Measurements from ENCODE around the gene PKIG.

DNA sequence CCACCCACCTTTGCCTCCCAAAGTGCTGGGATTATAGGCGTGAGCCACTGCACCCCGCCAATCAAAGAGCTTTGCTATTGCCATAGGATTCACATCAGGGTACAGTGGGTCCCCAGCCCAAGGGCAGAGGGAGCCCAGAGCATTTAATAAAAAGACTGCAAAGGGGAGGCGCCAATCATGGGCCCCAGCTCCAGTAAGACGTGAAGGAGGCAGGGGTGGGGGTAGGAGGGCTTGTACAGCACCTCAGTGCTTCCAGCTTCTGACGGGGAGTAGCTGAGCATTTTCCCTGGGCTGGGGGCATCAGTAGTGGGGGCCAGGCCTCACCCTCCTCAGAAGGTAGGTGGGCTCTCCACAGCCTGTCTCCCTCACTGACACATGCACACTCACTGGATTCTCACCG lies 67.6 kb downstream of the PKIG start:
- no peak for TF ChIP-seq ELF4 (IDR thresholded peaks at IDR 0.05)
- no peak for TF ChIP-seq HDGF (IDR thresholded peaks at IDR 0.05; ENCODE audit: borderline replicate concordance)
- TF ChIP-seq SP1 (IDR thresholded peaks at IDR 0.05), result no peak
- TF ChIP-seq FOXK2 (IDR thresholded peaks at IDR 0.05), result no peak

Data from HEK293T (cell line).